DMS114 treated with DMSO at 0.1 percent for 48 hours (cell line): Measurements from ENCODE around the gene WTAP.
"Not testable (repeated sequence)": the region's sequence is repeated elsewhere in the genome, so short reads cannot be mapped to it uniquely, and the experiment has no call there.

ENCODE experiments used
- DNase-seq: peaks from one replicate; lab custom pipeline; 2025; ENCODE audit not compliant: unreplicated experiment; lab: John Stamatoyannopoulos, UW

Gene WTAP

GRCh38 chr6:159727717-159728445 lies 575 bp downstream of the WTAP start:
- DNase-seq = no peak

GRCh38 chr6:159728531-159728964 lies 1.2 kb downstream of the WTAP start:
- DNase-seq = no peak

GRCh38 chr6:159729598-159730331 lies 2.5 kb downstream of the WTAP start:
- no peak for DNase-seq

GRCh38 chr6:159730332-159730676 lies 3.0 kb downstream of the WTAP start:
- no peak for DNase-seq

GRCh38 chr6:159732550-159732949 lies 5.2 kb downstream of the WTAP start:
- DNase-seq = not testable (repeated sequence)

DNA sequence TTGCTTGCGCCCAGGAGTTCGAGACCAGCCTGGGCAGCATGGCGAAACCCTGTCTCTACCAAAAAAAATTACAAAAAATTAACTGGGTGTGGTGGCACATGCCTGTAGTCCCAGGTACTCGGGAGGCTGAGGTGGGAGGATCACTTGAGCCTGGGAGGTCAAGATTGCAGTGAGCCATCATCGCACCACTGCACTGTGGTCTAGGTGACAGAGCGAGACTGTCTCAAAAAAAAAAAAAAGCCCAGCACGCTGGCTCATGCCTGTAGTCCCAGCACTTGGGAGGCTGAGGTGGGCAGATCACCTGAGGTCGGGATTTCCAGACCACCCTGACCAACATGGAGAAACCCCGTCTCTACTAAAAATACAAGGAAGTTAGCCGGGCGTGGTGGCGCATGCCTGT lies 6.1 kb downstream of the WTAP start:
- DNase-seq = not testable (repeated sequence)

DNA sequence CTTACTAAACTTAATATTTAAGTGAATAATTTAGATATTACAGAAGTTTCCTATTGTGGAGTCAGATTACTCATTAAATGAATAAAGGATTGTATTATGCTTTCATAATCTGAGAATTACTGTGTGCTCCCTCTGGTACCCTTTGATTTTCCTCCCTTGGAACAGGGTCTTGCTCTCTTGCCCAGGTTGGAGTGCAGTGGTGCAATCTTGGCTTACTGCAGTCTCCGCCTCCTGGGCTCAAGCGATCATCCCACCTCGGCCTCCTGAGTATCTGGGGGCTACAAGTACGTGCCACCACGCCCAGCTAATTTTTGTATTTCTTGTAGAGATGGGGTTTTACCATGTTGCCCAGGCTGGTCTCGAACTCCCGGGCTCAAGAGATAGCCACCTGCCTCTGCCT lies 9.6 kb downstream of the WTAP start:
- DNase-seq = no peak

DNA sequence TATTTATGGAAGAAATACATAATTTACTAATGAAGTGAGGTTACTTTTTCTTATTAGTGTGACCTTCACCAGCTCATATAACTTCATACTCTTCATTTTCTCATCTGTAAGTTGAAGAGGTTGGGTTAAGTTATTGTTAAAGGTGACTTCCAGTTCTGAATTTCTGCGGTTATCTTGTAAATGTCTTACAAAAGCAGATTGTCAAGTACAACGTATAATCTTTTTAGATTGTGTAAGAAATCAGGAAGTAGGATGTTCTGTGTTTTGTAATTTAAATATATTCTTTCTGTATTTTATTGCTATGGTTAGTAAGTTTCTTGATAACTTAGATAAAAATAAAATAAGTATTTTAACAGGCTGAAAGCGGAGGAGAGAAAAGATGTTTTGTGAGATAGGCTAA lies 12.0 kb downstream of the WTAP start:
- DNase-seq = no peak

- DNase-seq = no peak
These were observed 14.9 kb downstream of the WTAP start for GRCh38 chr6:159742165-159742564.

DNA sequence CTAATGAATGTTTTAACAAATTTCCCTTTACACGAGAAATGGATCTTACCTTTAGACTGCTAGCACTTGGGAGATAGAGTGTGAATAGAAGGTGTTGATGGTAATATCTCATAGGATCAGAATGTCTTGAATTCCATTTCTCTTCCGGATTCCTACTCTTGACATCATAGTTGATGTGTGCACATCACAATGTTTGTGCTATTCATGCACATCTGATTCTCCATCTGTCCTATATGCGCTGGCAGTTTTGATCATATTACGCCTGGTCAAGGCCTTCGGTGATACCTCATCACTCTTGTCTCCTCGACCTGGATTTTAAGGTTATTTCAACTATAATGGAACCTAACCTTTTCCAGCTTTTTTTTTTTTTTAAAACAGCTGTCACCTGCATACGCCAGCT lies 17.8 kb downstream of the WTAP start:
- DNase-seq = no peak

- no peak for DNase-seq
These were observed 19.5 kb downstream of the WTAP start for GRCh38 chr6:159746759-159747158.

DNA sequence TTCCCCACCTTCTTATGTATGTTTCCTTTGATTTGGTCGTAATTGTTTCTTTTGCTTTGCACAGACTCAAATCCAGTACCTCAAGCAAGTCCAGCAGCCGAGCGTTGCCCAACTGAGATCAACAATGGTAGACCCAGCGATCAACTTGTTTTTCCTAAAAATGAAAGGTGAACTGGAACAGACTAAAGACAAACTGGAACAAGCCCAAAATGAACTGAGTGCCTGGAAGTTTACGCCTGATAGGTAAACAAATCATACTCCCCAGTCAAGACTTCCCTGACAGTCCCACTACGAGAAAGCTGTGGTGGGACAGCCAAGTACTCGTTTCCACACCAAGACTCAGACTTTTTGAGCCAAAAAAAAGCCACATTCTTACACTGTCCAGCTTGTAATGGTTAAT lies 20.8 kb downstream of the WTAP start:
- DNase-seq = not testable (repeated sequence)

DNA sequence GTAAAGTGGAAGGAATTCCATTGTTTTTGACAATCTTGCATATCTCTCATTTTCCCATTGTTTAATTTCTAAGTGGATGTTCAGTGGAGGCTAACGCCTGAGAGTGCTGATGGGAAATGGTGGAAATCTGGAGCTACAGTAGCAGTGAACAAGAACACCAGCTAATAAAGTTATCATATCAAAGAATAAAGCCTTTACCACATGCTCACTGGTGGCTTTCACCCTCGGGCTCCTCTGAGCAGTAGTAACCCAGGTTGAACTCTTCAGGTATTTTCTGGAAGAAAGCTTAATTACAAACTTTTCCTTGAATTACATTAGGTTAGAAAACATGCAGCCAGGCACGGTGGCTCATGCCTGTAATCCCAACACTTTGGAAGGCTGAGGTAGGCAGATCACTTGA lies 24.1 kb downstream of the WTAP start:
- no peak for DNase-seq

DNA sequence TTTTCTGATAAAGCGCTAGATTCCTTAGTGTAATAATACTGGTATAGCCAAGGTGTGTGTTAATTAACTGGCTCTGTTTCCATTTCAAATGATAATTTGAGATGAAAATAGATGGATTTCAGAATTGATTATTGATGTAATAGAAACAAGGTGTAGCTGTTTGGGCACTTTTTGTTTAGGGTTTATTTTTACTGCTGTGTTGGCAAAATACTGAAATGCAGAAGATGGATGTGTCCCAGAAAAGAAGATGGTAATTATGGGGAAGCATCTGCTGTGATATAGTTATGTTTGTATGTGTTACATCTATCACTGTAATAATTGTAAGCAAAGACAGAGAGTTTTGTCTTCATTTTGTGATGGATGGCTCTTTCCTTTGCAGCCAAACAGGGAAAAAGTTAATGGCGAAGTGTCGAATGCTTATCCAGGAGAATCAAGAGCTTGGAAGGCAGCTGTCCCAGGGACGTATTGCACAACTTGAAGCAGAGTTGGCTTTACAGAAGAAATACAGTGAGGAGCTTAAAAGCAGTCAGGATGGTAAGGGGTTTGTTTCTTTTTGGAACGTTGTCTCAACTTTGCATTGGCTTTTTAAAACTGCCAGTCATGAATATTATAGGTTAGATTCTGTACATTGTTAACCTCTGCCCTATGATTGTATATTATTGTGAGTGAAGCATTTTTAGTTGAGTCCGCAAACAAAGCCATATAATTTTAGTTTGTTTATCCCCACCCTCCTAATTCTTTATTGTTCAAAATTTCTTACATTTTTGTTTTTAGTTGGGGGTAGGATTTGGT lies 26.0 kb downstream of the WTAP start:
- DNase-seq = no peak

DNA sequence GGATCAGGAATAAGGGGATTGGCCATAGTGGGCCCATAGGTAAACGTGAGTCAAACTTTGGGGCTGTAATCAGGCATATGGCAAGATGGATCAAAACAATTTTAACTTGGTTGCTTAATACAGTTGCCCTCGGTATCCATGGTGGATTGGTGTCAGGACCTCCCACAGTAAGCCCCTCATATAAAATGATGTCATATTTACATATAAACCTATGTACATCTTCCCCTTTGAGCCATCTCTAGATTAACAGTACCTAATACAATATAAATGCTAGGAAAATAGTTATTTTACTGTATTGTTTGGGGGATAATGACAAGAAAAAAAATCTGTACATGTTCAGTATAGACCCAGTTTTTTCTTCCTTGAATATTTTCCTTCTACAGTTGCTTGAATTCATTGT lies 27.1 kb downstream of the WTAP start:
- DNase-seq = no peak

GRCh38 chr6:159754959-159755914 lies 27.9 kb downstream of the WTAP start:
- no peak for DNase-seq

- no peak for DNase-seq
These were observed 29.2 kb downstream of the WTAP start for GRCh38 chr6:159756508-159756907.

DNA sequence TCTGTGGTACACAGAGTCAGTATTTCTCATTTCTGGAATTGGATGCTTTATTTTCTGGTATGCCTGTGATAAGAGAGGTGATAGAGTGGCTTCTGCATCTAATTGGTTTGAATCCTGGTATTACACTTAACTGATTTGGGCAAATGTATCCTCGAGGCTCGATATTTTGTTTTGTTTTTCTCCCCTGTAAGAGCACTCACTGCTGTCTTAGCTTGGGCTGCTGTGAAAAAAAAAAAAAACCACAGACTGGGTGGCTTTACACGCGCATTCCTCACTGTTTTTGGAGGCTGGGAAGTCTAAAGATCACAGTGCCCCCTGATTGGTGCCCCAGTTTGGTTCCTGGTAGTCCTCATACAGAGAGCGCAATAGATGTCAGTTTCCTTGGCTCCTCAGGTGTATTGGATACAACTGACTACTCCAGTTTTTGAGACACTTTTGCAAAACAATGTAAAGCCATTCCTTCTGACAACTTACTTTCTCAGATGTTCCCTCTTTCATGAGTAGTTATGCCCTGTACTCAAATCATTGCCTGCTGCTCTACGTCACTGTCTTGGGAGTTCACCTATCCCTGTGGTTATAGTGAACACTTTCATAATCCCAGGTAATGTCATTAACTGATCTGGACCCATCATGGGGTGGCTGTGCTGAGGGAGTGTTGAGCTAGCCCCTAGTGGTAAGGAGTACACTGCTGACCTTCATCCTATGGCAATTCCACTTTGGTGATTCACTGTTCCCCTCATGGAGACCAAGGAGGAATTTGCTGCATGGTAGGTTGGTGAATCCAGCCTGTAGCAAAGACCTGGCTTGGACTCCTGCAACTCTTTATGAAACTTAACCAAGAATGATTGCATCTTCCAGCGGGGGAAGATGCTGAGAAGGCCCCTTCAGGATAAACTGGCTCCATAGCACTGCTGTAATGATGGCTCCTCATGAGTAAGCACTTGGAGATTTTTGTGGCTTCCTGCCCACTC lies 31.0 kb downstream of the WTAP start:
- DNase-seq = no peak

- DNase-seq = no peak
These were observed 32.3 kb downstream of the WTAP start for GRCh38 chr6:159759645-159760044.
